GM12872 (cell line): ENCODE data around the gene TMCO4.

Experiments
- CTCF ChIP-seq: IDR thresholded peaks from 3 replicates; pipeline ENCODE4 v1.5.1; 2011; ENCODE audit warnings: low read depth, mild to moderate bottlenecking, low read length, moderate library complexity; ENCODE audit not compliant: insufficient read depth

TMCO4 gene

GRCh38 chr1:19758227-19758830, 41.4 kb downstream of the TMCO4 start:
- TF ChIP-seq CTCF: no peak

- TF ChIP-seq CTCF: no peak
Observed at GRCh38 chr1:19757641-19758040, 42.1 kb downstream of the TMCO4 start.

- no peak for TF ChIP-seq CTCF
Observed at GRCh38 chr1:19756480-19756879, 43.2 kb downstream of the TMCO4 start.

GRCh38 chr1:19754482-19754881, 45.2 kb downstream of the TMCO4 start:
- TF ChIP-seq CTCF: no peak

- TF ChIP-seq CTCF: no peak
Observed at GRCh38 chr1:19752083-19752696, 47.5 kb downstream of the TMCO4 start.

GRCh38 chr1:19750882-19751276, 48.8 kb downstream of the TMCO4 start:
- TF ChIP-seq CTCF: no peak

- TF ChIP-seq CTCF: no peak
Observed at GRCh38 chr1:19750101-19750881, 49.4 kb downstream of the TMCO4 start.
